ENCODE measurements around the gene MX2.

DNA sequence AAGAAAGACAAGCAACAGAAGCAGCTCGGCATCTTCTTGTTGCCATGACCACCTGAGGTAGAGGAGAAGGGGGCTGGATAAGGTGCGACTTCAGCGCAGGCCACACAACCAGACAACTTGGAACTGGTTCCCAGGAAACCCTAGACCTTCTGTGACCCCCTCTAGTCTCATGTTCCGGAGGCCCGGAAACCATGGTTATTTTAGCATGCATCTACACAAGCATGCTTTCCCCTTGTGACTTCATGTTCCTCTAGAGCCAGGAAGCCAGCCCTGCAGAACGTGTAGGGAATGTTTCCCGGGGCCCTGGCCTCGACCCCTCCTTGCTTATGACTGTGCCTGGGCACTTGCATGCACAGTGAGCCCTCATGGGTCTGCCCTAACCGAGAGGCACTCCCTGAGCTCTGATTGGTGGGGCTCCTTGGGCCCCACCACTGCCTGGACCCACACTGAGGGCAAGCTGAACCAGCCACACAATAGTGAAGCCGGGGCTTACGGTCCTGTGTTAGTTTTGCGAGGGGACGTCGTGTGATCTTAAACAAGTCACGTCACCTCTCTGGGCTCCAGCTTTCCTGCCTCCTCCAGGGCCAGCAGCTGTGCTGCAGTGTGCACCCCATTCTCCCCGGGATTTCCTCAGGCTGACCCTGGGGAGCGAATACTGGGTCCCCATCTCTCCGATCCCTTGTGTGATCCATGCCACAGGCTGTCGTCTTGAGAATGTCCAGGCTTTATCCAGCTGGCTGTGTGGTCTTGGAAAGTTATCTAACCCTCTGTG, 12.0 kb upstream of the MX2 start:
- TF ChIP-seq POLR2A (IDR thresholded peaks at IDR 0.05; ENCODE audit: low read depth, low read length) (no peak), BHLHE40 (IDR thresholded peaks at IDR 0.05; ENCODE audit: low read depth, low read length) (no peak), RAD21 (IDR thresholded peaks at IDR 0.05; ENCODE audit: low read length) (no peak), RFX5 (IDR thresholded peaks at IDR 0.05; ENCODE audit: low read depth, low read length) (no peak)
